Measurements from ENCODE around the gene FERMT2.

The FERMT2 gene

DNA sequence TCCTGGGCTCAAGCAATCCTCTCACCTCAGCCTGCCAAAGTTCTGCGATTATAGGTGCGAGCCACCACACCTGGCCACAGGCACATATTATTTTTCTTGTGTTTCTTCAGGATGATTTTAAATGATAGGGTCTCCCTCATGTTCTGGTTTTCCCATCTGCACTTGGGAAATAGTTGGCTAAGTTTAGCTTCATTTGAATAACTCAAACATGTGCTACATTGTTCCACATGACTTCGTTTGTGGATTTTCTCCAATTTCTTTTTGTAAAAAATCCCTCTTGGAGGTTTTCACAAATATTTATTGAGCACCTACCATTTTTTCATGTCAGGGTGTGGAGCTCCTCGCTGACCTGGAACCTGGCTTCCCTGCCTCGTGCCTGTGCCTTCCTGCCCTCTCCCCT, 104.3 kb downstream of the FERMT2 start:
- DNase-seq (ENCODE audit: extremely low read depth, low read depth): no peak
- TF ChIP-seq, protein P1, sequence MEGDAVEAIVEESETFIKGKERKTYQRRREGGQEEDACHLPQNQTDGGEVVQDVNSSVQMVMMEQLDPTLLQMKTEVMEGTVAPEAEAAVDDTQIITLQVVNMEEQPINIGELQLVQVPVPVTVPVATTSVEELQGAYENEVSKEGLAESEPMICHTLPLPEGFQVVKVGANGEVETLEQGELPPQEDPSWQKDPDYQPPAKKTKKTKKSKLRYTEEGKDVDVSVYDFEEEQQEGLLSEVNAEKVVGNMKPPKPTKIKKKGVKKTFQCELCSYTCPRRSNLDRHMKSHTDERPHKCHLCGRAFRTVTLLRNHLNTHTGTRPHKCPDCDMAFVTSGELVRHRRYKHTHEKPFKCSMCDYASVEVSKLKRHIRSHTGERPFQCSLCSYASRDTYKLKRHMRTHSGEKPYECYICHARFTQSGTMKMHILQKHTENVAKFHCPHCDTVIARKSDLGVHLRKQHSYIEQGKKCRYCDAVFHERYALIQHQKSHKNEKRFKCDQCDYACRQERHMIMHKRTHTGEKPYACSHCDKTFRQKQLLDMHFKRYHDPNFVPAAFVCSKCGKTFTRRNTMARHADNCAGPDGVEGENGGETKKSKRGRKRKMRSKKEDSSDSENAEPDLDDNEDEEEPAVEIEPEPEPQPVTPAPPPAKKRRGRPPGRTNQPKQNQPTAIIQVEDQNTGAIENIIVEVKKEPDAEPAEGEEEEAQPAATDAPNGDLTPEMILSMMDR (IDR thresholded peaks at IDR 0.05; ENCODE audit: low read depth, low read length): no peak

DNA sequence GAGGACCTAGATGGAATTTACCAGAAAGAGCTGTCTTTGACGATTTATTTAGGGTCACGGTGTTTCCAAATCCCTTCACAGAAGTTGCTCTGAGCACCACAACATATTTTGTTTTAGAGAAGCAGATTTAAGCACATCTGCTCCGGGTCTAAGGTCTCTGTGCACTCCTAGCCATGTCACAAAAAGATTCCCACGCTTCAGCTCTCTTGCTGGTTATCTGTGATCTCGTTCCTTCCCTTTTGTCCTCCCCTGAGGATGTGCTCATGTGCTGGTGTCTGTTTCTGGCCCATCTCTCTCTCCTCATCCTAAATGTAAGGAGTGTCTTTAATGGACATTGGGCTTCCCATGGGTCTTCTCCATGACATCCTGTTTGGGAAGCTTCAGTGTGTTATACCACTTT, 105.8 kb downstream of the FERMT2 start:
- TF ChIP-seq, protein P1 (IDR thresholded peaks at IDR 0.05; ENCODE audit: low read depth, low read length): no peak
- no peak for DNase-seq (ENCODE audit: extremely low read depth, low read depth)

DNA sequence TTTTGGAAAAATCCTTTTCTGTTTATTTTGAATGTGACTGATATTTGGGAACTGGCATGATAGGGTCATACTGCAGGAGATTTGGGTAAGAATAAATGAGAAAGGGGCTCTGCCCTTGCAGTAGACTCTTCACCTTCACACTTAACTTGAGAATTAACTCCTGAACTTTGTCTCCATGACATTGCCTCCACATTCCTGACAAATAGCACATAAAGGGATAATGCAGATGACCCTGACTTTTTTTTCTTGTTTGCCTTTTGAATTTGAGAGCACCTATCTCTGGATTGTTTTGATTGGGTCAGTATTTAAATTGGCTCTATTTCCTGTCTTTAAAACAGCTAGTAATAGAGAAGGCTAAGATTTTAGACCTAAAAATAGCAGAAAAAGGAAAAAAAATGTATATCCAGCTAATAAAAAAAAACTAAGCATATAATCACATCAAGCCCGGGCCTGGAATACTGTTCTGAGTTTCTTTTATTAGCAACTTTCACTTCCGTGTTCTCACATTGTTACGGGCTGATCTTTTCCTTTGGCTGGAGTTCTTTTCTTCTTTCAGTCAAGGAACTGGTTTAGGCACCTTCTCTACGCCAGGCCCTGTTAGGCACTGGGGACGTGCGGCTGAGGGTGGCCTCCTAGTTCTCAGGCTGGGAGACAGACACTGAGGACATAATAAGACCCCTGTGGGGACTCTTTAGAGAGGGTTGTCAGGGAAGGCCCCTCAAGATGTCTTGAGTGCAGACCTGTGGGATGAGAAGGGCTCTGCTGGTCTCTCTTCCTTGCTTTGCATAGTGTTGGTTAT, 106.4 kb downstream of the FERMT2 start:
- DNase-seq (ENCODE audit: extremely low read depth, low read depth): no peak
- TF ChIP-seq, protein P1 (IDR thresholded peaks at IDR 0.05; ENCODE audit: low read depth, low read length): no peak

DNA sequence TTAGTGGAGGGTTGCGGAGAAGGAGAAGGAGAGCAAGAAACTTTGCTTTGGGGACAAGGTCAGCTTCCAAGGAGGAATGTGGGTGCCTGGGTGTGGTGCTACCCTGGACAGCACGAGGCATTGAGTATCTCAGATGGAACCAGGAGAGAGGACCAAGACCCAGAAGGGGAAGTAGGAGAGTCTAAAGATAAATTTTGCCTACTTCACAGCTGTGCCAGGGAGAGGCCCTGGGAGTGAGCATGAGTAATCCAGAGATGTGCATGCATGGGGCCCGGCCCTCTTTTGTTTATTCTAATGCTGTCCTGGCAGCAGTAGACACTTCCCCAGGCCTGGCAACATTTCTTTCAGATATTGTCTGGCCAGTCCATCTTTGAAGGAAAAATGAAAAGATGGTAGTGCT, 110.0 kb downstream of the FERMT2 start:
- DNase-seq (ENCODE audit: extremely low read depth, low read depth): no peak

DNA sequence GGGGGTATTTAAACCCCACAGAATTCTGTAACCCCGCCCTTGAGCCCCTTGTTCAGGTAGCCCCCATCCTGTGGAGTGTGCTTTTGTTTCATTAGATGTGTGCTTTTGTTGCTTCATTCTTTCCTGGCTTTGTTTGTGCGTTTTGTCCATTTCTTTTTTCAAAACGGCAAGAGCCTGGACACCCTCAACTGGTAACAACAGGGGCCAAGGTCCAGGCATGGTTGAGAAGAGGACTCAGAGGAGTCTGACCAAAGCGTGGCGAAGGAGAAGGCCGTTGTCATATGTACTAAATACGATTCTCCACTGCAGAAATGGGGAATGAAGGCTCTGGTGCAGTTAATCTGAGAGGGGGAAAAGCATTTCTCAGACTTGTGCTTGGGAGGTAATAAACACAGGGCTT, 113.4 kb downstream of the FERMT2 start:
- DNase-seq (ENCODE audit: extremely low read depth, low read depth): no peak
- TF ChIP-seq, protein P1 (IDR thresholded peaks at IDR 0.05; ENCODE audit: low read depth, low read length): no peak

More for the DNA sequence above, 110.0 kb downstream of the FERMT2 start:
- TF ChIP-seq, protein P1 (IDR thresholded peaks at IDR 0.05; ENCODE audit: low read depth, low read length): no peak

DNA sequence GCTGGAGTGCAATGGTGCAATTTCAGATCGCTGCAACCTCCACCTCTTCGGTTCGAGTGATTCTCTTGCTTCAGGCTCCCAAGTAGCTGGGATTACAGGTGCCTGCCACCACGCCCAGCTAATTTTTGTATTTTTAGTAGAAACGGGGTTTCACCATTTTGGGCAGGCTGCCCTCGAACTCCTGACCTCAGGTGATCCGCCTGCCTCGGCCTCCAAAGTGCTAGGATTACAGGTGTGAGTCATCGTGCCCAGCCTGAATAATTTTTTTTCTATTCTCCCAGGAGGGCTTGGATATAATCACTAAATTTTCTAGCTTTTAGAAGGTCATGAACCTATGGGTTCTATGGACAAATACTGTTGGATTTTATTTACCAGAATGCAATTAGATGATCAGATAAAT, 114.8 kb downstream of the FERMT2 start:
- DNase-seq (ENCODE audit: extremely low read depth, low read depth): no peak
- TF ChIP-seq, protein P1 (IDR thresholded peaks at IDR 0.05; ENCODE audit: low read depth, low read length): no peak

DNA sequence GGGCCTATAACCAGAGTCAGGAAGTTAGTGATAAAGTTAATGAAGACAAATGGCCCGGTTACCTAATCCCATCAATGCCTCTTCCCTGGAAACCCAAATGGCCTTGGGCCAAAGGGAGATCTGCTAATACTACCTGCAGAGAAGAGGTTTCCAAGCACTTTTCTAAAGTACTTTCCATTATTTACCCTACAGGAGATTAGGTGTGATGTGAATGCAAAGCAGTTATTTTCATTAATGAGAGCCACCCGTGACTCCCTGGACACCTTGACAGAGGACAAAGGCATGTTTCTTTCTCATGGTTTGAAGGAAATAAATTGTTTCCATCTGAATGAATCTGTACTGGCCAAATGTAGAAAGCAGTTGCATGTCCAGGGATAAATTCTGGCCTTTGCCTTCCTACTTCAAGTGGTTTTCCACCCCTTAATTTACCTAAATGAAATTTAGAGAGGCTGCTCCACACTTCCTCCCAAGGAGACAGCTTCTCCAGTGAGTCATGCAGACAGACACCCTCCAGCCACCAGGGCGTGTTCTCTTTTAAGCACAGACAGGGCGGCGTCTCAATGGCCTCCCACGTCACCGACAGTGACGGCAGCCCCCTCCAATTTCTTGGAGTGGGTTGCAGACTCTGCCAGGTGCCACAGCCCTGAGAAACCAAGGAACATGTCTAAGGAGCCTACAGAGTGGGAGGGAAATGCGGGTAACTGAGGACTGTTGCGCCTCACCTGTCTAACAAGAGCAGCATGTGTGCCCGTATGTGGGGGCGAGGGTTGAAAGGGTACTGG, 115.5 kb downstream of the FERMT2 start:
- no peak for DNase-seq (ENCODE audit: extremely low read depth, low read depth)
- TF ChIP-seq, protein P1 (IDR thresholded peaks at IDR 0.05; ENCODE audit: low read depth, low read length): no peak
